Right cardiac atrium (tissue), 5 donors: ENCODE measurements around the gene PPP2R1A. TPM values are rescaled to one million over a fixed set of nuclear protein-coding genes. Genes with fewer than 3 reads are reported as not detected.

Experiments used
- ATAC-seq, 2 donors: fragments of 200-7000 bp; cut with Tn5 transposase; one replicate each; pipeline versions ENCODE4 v1.8.0 to v1.9.1; 2020; ENCODE audit warnings: moderate library complexity in 2 of 2, mild to moderate bottlenecking in 1 of 2
- DNase-seq, 3 donors: peaks; one replicate each; pipeline ENCODE4 v3.0.0-alpha.2; 2020
- H3K27ac ChIP-seq: one replicate; pipeline ENCODE4 v1.5.1; 2013; ENCODE audit warnings: mild to moderate bottlenecking, low read length, control low read depth, moderate library complexity
- H3K27me3 ChIP-seq: one replicate; pipeline ENCODE4 v1.6.1; 2013; ENCODE audit not compliant: control insufficient read depth, insufficient read depth
- H3K4me1 ChIP-seq: one replicate; pipeline ENCODE4 v1.6.1; 2013; ENCODE audit warnings: low read length; ENCODE audit not compliant: control insufficient read depth, insufficient read depth
- H3K4me3 ChIP-seq: one replicate; pipeline ENCODE4 v1.5.1; 2013; ENCODE audit warnings: low read length, control low read depth
- H3K9me3 ChIP-seq: one replicate; pipeline ENCODE4 v1.6.1; 2013; ENCODE audit warnings: low read length; ENCODE audit not compliant: control insufficient read depth
- WGBS: extraction: QIAGEN DNeasy Blood & Tissue Kit; methylation state at CpG from one replicate; pipeline ENCODE4 v1.1.7; 2013; 5-methylcytosine and 5-hydroxymethylcytosine counted together
- intact Hi-C, 4 donors: fragments of 100-400 bp; cut with DNase I; formaldehyde crosslinking; loops; one replicate each; pipeline versions ENCODE4 v1.11.0 to v1.14.0; 2022 to 2023
- polyA plus RNA-seq: library from polyadenylated mRNA; stranded (reverse); fragments of 200-250 nt; gene quantifications from one replicate; pipeline ENCODE4 v1.2.3, GENCODE V29; 2013
- total RNA-seq, 4 donors: library from RNA; stranded (reverse); fragmentation: NEBNext Ultra II Directional; extraction: Animal tissue kit (Norgen Biotek cat#: 25700); gene quantifications; one replicate each; pipeline ENCODE4 v1.2.1, GENCODE V29; 2021
- donor health status: healthy with polysubstance abuse.
- donor health status: DM: no; HTN: yes; CAD: no.
- donor health status: DM: no; HTN: no; CAD: no.
- donor health status: DM: no; HTN: yes; CAD: no; lungs with severe emphysema.
- donor health status: DM: yes; HTN: yes; CAD: no.

The PPP2R1A gene
- total and polyA plus RNA-seq, 5 donors, result 235 to 446 (median 408) TPM

DNA sequence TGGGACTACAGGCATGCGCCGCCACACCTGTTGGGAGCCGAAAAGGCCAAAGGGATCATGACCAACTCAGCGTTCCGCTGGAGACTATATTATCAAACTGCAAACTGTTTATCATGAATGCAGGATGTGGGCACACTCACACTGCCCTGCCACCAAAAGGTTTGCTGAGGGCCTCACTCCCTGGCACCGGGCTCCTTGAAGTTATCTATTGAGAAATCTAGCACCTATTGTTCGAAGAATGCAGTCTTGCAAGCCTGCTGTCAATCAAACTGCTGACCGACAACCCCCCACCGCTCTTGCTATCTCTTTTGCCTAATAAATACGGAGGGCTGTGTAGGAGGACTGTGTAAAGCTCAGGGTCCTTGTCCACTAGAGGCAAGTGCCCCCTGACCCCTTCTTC lies 13.3 kb upstream of the PPP2R1A start:
- DNase-seq (no peak), ATAC-seq (no peak)
- Histone ChIP-seq H3K4me1 (no peaks in the 10 kb centered on the region), H3K4me3 (no peak overlapping the region), H3K27me3 (no peaks in the 10 kb centered on the region), H3K9me3 (no peaks in the 10 kb centered on the region), H3K27ac (no peak overlapping the region)
- WGBS, result 71% methylated on average over 10 of the region's 10 CpGs
- intact Hi-C loops, result no loop called here

DNA sequence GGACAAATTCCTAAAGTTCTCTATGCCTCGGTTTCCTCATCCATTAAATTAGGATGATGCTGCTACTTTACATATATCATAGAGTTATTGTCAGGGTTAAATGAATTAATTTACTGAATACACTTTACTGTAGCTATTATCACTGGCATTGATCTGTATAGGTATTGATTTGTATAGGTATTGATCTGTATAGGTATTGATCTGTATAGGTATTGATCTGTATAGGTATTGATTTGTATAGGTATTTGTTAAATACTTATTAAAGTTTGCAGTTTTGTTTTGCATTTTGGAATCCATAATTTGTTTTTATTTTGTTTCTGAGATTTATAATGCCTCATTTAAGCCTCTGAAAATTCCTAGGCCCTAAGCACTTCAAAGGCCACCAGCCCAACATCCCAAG lies 2.4 kb upstream of the PPP2R1A start:
- DNase-seq (no peak), ATAC-seq (no peak)
- H3K4me1 ChIP-seq, result peaks cover 4% of the 10 kb centered on the region
- intact Hi-C loops, result loop anchor here in 1 of 4 donors (5.0 kb wide), 1 partner anchor 50 kb away; the partner anchor contains the start of gene ZNF616
- WGBS, result 97% methylated on average over 1 of the region's 1 CpG
- no peak overlapping the region for H3K4me3 ChIP-seq
- no peaks in the 10 kb centered on the region for H3K27me3 ChIP-seq
- no peaks in the 10 kb centered on the region for H3K9me3 ChIP-seq
- H3K27ac ChIP-seq, result no peak overlapping the region

DNA sequence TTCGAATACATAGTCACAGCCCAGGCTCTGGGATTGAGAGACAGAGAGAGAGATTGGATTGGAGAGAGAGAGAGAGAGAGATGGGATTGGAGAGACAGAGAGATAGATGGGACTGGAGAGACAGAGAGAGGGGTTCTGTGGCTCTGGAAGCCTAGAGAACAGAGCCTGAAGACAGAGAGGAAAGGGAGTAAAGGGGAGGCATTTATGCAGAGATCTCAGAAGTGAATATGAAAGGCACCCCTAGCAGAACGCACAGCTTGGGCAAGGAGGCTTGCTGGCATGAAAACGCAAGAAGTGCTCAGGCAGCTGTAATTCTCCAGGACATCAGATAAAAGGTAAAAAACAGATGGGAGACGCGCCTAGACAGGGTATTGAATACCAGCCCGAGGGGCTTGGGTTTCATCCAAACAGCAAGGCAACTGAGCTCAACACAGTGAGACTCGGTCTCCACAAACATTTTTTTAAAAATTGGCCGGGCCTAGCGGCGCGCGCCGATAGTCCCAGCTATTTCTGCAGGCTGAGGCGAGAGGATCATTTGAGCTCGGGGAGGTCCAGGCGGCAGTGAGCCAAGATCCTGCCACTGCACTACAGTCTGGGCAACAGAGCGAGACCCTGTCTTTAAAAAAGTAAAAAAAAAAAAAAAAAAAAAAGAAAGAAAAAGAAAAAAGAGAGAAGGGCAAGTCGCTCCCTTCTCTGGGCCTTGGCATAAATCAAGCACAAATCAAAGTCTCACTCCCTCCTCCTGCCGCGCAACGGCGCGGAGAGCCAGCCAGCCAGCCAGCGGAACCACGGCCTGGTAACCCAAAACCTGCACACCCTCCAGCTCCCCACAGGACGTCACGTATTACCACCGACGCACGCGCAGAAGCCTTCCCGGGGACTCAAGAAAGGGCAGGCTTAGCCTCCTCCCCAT lies 774 bp upstream of the PPP2R1A start:
- DNase-seq (peak; percentile 100), ATAC-seq (peak; percentile 25 to 35)
- WGBS, result 1% methylated on average over 32 of the region's 32 CpGs
- Histone ChIP-seq H3K9me3 (no peaks in the 10 kb centered on the region), H3K4me1 (peaks cover 4% of the 10 kb centered on the region), H3K27me3 (no peaks in the 10 kb centered on the region), H3K4me3 (peak overlapping the region; percentile 61), H3K27ac (peak overlapping the region; percentile 91)
- intact Hi-C loops, result loop anchor here in 1 of 4 donors (5.0 kb wide), 1 partner anchor 52 kb away; the partner anchor contains the start of gene ZNF616

DNA sequence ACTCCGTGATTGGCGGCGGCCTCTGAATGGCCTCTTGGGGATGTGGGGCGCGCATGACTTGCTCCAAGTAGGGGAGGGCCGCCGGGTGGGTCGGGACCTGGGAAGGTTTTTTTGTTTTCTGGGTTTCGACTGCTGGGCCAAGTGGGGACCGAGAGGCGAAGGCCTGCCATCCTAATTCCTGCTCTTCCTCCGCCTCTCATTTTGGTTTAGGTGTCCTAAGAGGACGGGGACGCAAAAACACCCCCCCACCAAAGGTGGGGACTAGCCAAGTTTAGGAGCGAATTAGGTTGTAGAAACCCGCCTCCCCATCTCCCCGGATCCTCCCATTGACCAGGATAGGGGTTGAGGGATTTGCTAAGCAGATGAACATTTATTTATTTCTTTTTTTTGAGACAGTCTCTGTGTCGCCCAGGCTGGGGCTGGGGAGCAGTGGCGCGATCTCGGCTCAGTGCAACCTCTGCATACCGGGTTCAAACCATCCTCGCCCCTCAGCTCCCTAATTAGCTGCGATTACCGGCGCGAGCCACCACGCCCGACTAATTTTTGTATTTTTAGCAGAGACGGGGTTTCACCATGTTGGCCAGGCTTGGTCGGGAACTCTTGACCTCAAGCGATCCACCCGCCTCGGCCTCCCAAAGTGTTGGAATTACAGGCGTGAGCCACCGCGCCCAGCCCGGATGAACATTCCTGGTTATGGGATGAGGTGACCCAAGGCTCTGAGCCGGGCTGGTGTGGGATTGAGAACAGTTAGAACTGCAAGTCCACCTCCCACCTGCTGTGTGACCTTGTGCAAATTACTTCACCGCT lies 838 bp downstream of the PPP2R1A start:
- H3K27ac ChIP-seq, result peak overlapping the region; percentile 98
- no peaks in the 10 kb centered on the region for H3K27me3 ChIP-seq
- H3K4me1 ChIP-seq, result peaks cover 8% of the 10 kb centered on the region
- no peaks in the 10 kb centered on the region for H3K9me3 ChIP-seq
- peak overlapping the region; percentile 78 for H3K4me3 ChIP-seq
- WGBS, result 3% methylated on average over 40 of the region's 40 CpGs
- intact Hi-C loops, result loop anchor here in 1 of 4 donors (2.0 kb wide), 1 partner anchor 52 kb away; the partner anchor contains the start of gene ZNF616
- DNase-seq, result peak; percentile 58 to 63 (median 58)
- ATAC-seq, result peak in 1 of 2 donors; percentile 2

DNA sequence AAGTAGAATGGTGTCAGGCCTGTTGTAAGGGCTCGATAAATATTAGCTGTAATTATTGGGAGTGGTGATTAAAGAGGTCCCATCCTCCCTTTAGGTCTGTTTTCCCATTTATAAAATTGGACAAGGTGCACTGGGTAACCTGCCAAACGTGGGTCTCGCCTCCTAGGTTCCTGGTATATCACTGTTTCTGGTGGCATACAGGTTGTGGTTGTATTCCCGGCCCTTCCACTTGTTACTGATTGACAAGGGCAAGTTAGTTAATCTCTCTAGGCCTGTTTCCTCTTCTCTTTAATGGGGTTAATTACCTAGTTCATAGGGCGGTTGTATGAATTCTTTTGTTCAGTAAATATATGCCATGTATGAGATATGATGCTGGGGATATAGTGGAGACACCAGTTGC lies 1.5 kb downstream of the PPP2R1A start:
- Histone ChIP-seq H3K27ac (peak overlapping the region; percentile 98), H3K4me3 (peak overlapping the region; percentile 78), H3K4me1 (peaks cover 8% of the 10 kb centered on the region), H3K9me3 (no peaks in the 10 kb centered on the region), H3K27me3 (no peaks in the 10 kb centered on the region)
- WGBS, result 61% methylated on average over 5 of the region's 5 CpGs
- intact Hi-C loops, result loop anchor here in 1 of 4 donors (2.0 kb wide), 1 partner anchor 53 kb away; the partner anchor contains the start of gene ZNF616
- DNase-seq (no peak), ATAC-seq (no peak)

DNA sequence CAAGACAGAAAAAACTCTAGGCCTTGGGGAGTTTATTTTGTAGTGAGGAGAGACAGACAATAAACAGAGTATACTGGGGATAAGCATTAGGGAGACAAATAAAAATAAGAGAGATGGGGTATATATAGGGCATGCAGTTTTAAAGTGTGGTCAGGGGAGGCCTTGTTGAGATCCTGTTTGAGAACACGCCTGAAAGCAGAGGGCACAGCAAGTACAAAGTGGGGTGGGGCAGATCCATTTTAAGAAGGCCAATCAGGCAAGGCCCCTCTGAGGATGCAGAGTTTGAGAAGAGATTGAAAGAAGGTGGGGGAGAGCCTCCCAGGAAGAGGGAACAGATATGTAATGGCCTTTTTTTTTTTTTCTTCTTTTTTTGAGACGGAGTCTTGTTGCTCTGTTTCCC lies 2.1 kb downstream of the PPP2R1A start:
- intact Hi-C loops, result loop anchor here in 1 of 4 donors (2.0 kb wide), 1 partner anchor 53 kb away; the partner anchor contains the start of gene ZNF616
- WGBS, result 16% methylated on average over 2 of the region's 2 CpGs
- DNase-seq (no peak), ATAC-seq (no peak)
- H3K4me3 ChIP-seq, result peak overlapping the region; percentile 78
- H3K4me1 ChIP-seq, result peaks cover 8% of the 10 kb centered on the region
- H3K9me3 ChIP-seq, result no peaks in the 10 kb centered on the region
- no peaks in the 10 kb centered on the region for H3K27me3 ChIP-seq
- H3K27ac ChIP-seq, result peak overlapping the region; percentile 98

DNA sequence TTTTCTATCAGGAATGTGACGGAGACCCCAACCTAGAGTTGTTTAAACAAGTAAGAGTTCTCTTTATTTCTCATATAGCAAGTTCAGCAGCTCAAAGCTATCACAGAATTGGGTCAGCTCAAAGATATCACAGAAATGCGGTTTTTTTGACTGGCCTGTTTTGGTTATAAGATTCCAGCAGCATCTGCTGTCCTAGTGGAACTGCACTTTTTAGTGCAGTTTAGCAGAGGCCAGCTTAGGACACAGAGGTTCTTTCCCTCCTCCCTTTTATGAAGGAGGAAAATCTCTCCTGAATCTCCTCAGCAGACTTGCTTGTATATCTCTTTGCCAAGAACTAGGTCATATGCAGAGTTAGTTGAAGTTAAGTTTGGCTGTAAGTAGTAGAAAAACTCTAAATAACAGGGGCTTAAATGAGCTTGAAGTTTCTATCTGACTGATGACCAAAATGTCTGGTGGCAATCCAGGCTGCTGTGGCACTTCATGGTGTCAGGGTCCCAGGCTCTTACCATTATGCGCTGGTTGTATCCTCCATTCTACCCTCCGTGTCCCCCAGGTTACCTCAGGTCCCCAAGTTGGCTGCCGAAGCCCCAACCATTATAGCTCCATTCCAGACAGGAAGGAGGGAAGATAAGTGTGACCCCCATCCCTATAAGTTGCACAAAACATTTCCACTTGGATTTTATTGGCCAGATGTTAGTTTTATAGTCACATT lies 6.6 kb downstream of the PPP2R1A start:
- H3K27ac ChIP-seq, result no peak overlapping the region
- H3K4me3 ChIP-seq, result no peak overlapping the region
- no peak for ATAC-seq
- intact Hi-C loops, result no loop called here
- peaks cover 8% of the 10 kb centered on the region for H3K4me1 ChIP-seq
- DNase-seq, result no peak
- no peaks in the 10 kb centered on the region for H3K9me3 ChIP-seq
- WGBS, result 87% methylated on average over 5 of the region's 5 CpGs
- no peaks in the 10 kb centered on the region for H3K27me3 ChIP-seq

DNA sequence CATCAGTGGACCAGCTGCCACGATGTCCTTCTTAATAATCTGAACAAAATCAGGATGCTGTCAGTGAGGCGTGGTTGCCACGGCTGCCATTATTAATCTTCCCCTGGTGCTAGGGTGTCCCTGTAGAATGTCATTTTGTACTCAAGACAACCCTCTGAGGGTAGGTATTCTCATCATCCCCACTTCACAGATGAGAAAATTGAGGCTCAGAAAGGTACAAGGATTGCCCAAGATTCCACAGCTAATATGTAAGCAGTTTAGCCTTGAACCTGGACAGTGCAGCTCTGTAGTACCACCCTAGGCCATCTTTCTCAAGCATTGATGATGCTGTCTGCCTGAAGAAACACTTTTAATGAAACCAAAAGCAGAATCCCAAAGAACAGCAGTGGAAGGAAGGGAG lies 8.1 kb downstream of the PPP2R1A start:
- intact Hi-C loops, result no loop called here
- DNase-seq (no peak), ATAC-seq (no peak)
- Histone ChIP-seq H3K4me1 (peaks cover 11% of the 10 kb centered on the region), H3K4me3 (no peak overlapping the region), H3K9me3 (no peaks in the 10 kb centered on the region), H3K27ac (no peak overlapping the region), H3K27me3 (no peaks in the 10 kb centered on the region)
- 90% methylated on average over 3 of the region's 3 CpGs for WGBS

DNA sequence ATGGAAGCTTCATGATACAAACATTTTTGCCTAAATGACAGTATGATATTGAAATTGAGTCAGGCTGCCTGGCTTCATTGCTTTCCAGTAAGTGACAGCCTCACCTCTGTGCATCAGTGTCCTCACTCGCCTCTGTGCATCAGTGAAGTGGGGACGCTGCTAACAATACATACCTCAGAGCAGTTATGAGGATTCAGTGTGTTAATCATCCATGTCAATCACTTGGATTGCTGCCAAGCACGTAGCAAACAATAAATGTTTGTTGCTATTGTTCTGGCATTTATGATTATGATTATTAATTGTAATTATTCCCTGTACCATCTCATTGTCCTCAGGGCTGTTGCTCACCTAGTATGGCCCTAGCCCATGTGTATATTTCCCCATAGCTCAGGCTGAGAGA lies 8.8 kb downstream of the PPP2R1A start:
- peak overlapping the region; percentile 24 for H3K27ac ChIP-seq
- ATAC-seq (no peak), DNase-seq (no peak)
- peaks cover 11% of the 10 kb centered on the region for H3K4me1 ChIP-seq
- H3K4me3 ChIP-seq, result no peak overlapping the region
- 44% methylated on average over 3 of the region's 3 CpGs for WGBS
- no peaks in the 10 kb centered on the region for H3K9me3 ChIP-seq
- intact Hi-C loops, result no loop called here
- no peaks in the 10 kb centered on the region for H3K27me3 ChIP-seq

DNA sequence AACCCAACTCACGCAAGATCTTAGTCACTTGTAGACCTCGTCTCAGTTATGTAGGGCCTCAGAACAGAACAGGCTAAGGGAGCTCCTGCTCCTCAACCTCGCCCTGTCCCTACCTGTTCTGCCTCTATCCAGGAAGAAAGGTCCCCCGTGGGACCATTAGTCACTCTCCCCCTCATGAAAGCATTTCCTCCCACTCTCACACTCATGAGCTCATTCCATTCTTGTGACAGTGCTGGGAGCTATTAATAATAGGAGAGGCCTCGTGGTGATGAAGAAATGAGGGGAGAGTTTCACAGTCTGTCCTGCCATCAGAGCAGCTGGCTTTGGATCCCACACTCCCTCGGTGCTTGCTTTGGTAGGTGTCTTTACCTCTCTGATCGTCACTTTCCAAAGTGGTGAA lies 10.2 kb downstream of the PPP2R1A start:
- H3K4me1 ChIP-seq, result peaks cover 8% of the 10 kb centered on the region

More for the DNA sequence above, 10.2 kb downstream of the PPP2R1A start:
- peak overlapping the region; percentile 94 for H3K27ac ChIP-seq
- intact Hi-C loops, result no loop called here
- WGBS, result 41% methylated on average over 7 of the region's 7 CpGs
- H3K9me3 ChIP-seq, result no peaks in the 10 kb centered on the region
- ATAC-seq (peak; percentile 87 to 89), DNase-seq (peak in 1 of 3 donors; percentile 40)
- no peak overlapping the region for H3K4me3 ChIP-seq
- H3K27me3 ChIP-seq, result no peaks in the 10 kb centered on the region
